OCI-LY1 (cell line): ENCODE data around the gene CARD14.

Source experiments
- CTCF ChIP-seq: fragments of 200-600 bp; sonication (generic), shearing (Covaris generic); IDR thresholded peaks from 2 replicates; pipeline ENCODE4 v1.5.1; 2017; ENCODE audit warnings: mild to moderate bottlenecking, antibody characterized with exemption, low read length, moderate library complexity, mixed read lengths
- EZH2 ChIP-seq: fragments of 200-600 bp; sonication (generic), shearing (Covaris generic); IDR thresholded peaks from 2 replicates; pipeline ENCODE4 v1.8.0; 2017; ENCODE audit warnings: borderline replicate concordance, mixed run types, mild to moderate bottlenecking, antibody characterized with exemption, low read length, moderate library complexity, mixed read lengths

DNA sequence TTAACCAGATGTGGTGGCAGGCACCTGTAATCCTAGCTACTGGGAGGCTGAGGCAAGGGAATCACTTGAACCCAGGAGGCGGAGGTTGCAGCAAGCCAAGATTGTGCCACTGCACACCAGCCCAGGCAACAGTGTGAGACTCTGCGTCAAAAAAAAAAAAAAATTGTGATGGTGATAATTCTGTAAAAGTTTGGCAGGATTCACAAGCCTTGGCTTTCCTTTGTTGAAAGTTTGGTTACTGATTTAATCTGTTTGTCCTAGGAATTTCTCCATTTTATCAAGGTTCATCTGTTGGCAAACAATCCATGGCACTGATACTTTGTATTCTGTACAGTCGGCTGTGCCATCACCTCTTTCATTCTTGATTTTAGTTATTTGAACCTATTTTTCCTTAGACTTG lies 38.8 kb upstream of the CARD14 start:
- TF ChIP-seq CTCF (no peak), EZH2 (no peak)
